ENCODE measurements around the gene EHF.

EHF gene

DNA sequence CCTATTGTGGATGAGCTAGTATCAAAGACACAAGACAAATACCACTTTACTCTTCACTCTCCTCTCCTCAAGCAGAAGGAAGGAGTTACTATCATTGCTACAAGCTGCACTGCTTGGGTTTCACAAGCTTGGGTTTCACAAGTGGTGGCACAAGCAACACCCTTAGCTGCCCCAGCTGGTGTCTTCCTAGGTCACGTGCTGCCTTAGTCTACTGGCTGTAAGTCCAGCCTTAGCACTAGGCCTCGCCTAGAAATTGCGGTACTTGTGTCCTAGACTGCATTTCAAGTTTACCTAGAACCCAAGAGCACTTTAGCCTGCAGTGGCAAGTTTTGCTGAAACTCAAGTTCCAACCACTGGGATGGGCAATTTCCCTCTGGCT lies 86.6 kb downstream of the EHF start:
- no peak overlapping the region for H3K27ac ChIP-seq
- TF ChIP-seq, protein P1, sequence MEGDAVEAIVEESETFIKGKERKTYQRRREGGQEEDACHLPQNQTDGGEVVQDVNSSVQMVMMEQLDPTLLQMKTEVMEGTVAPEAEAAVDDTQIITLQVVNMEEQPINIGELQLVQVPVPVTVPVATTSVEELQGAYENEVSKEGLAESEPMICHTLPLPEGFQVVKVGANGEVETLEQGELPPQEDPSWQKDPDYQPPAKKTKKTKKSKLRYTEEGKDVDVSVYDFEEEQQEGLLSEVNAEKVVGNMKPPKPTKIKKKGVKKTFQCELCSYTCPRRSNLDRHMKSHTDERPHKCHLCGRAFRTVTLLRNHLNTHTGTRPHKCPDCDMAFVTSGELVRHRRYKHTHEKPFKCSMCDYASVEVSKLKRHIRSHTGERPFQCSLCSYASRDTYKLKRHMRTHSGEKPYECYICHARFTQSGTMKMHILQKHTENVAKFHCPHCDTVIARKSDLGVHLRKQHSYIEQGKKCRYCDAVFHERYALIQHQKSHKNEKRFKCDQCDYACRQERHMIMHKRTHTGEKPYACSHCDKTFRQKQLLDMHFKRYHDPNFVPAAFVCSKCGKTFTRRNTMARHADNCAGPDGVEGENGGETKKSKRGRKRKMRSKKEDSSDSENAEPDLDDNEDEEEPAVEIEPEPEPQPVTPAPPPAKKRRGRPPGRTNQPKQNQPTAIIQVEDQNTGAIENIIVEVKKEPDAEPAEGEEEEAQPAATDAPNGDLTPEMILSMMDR (conservative IDR thresholded peaks at IDR 0.05) = no peak
